Activated CD8-positive, alpha-beta memory T cell treated with anti-CD3 and anti-CD28 coated beads, Interleukin-2, amount 50 U/mL, for 24 hours (primary cell): Measurements from ENCODE around the gene ATP9A.
"Not testable (repeated sequence)": the region's sequence is repeated elsewhere in the genome, so short reads cannot be mapped to it uniquely, and the experiment has no call there.

Experiments used
- DNase-seq: peaks from one replicate; pipeline ENCODE4 v3.0.0-alpha.2; 2020; ENCODE audit errors: extremely low read depth

ATP9A gene

DNA sequence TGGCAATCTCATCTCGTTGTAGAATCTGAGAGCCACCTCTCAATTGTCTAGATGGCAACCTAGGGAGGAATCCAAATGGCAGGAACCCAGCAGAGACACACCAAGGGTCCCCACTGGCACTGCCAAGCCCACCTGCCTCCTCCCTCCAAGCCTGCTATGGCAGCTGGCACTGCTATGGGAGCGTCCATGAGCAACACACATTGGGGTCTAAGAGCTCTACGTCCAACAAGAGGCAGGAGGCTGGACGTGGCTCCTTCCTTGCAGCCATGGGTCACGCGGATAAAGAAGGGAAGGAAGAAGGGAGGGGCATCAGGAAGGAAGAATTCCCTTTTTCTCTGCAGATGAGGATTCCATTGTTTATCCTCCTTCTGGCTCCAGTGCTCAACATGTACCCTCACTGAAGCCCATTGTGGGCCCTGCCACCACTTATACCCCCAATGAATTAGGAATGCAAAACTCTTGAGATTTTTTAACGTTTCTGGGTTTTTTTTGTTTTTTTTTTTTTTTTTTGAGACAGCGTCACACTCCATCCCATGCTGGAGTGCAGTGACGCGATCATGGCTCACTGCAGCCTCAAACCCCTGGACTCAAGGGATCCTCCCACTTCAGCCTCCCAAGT is 17.3 kb downstream of the ATP9A start:
- DNase-seq, result no peak

DNA sequence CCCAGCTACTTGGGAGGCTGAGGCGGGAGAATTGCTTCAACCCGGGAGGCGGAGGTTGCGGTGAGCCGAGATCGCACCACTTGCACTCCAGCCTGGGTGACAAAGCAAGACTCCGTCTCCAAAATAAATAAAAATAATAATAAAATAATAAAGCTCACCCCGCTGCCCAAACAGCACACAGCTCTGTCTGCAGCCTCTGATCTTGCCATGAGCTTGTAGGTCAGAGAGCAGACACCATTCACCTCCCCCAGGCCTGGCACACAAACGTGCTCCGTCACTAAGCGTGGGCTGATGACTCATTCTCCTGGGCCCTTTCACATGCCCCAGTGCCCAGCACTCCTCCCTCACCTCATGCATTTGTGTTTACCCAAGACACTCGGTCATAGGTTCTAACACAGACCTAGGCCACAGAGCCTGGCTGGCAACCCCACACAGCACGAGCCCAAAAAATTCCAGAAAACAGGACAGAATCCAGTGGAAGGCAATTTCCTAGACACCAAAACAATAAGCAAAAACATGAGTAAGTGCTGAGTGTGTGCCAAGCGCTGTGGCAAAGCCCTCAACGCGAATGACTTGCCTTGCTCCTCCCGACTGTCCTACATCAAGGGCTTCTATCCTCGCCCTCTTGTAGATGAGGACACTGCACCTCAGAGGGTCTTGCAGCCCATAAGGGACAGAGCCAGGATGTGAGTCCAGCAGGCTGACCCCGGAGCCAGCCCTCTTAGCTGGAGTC is 18.0 kb downstream of the ATP9A start:
- DNase-seq, result no peak

DNA sequence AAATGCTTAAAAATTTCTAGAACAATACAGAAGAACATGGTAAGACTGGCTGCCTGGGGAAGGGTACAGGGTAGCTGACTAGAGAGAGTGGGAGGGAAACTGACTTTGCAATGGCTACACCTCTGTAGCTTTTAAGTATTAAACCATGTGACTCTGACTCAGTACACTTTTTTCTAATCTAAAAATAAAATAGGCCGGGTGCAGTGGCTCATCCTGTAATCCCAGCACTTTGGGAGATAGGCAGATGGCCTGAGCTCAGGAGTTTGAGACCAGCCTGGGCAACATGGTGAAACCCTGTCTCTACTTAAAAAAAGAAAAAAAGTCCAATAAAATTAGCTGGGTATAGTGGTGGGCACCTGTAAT is 18.5 kb downstream of the ATP9A start:
- DNase-seq, result no peak

DNA sequence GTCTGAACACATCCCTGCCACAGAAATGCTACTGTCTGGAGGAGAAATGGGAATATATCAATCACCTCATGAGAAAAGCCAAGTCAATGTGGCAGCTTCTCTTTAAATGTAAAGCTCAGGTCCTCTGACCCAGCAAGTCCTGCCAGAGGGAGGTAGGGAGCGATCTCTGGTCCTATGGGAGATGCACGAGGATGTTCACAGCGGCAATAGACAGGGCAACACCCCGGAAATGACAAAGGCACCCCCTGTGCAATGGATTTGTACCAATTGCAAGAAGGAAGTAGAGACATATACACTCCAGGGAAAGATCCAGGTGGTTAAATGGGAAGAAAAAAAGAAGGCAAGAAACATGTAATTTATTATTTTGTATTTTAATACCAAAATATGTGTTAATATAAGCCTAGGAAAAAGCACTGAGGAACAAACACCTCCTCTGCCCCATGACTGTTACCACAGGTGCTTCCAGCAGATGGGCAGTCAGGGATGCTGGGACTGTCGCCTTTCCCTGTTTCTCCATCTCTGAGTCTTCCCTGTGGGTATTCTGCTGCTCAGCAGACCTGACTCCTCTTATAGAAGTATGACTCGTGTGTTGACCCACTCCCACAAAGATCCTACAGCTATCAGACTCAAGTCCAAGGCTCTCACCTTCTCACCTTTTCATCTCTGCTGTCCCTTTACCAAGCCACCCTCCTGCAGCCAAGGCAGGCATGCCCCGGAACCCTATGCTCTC is 20.8 kb downstream of the ATP9A start:
- no peak for DNase-seq

DNA sequence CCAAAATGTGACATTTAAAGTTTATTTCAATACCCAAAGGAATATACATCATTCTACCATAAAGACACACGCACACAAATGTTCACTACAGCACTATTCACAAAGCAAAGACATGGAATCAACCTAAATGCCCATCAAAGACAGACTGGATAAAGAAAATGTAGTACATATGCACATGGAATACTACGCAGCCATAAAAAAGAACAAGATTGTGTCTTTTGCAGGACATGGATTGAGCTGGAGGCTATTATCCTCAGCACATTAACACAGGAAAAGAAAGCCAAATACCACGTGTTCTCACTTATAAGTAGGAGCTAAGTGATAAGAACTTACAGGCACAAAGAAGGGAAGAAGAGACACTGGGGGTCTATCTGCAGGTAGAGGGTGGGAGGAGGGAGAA is 22.4 kb downstream of the ATP9A start:
- DNase-seq, result no peak

DNA sequence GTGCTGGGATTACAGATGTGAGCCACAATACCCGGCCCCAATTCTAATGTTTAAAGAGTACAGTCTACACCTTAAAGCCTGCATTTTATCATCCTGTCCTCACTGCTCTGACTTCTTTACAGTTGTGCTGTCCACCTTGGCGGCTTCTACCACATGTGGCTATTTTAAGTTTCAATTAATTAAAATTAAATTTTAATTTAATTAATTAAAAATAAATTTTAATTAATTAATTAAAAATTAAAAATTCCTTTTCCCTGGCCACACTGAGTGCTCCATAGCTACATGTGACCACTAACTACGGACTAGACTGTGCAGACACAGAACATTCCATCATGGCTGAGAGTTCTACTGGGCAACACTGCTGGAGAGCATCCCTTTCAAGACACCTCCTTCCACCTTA is 27.4 kb downstream of the ATP9A start:
- no peak for DNase-seq

DNA sequence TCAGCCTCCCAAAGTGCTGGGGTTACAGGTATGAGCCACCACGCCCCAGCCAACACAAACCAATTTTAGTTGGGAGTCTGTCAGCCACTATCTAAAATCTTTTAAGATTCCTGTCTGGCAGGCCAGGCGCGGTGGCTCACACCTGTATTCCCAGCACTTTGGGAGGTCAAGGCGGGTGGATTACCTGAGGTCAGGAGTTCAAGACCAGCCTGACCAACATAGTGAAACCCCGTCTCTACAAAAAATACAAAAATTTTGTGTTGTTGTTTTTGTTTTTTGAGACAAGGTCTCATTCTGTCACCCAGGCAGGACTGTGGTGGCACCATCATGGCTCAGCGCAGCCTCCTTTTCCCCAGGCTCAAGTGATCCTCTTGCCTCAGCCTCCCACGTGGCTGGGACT is 27.9 kb downstream of the ATP9A start:
- DNase-seq, result not testable (repeated sequence)

DNA sequence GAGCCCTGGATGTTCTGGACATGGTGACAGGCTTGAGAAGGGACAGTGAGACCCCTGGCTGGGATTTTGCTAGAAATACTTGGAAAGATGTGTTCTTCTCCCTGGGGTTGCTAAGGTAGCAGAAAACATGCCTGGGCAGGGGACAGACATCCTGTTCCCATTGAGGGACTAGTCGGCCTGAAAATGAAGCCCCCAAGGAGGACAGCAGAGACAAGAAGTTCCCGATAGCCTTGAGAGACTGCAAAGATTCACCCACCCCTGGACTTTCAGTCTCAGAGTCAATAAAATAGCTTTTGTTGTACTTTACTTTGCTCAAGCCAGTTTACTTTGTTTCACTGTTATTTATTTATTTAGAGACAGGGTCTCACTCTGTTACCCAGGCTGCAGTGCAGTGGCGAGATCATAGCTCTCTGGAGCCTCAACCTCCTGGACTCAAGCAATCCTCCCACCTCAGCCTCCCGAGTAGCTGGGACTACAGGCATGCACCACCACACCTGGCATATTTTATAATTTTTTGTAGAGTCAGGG is 28.4 kb downstream of the ATP9A start:
- DNase-seq, result no peak

DNA sequence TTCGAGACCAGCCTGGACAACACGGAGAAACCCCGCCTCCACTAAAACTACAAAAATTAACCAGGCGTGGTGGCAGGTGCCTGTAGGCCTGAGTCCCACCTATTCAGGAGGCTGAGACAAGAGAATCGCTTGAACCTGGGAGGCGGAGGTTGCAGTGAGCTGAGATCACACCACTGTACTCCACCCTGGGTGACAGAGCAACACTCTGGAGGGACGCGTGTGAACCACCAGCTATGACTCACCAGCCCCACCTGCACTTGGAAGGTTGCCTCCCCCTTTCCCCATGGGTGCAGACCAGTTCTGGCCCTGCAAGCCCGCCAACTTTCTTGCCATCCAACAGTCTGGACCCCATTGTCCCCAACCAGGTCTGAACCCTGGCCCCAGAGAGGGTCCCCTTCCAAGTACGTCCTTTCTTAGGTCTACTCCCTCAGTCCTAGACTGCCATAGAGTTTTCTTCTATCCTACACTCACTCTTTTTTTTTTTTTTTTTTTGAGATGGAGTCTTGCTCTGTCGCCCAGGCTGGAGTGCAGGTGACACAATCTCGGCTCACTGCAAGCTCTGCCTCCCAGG is 29.2 kb downstream of the ATP9A start:
- no peak for DNase-seq

DNA sequence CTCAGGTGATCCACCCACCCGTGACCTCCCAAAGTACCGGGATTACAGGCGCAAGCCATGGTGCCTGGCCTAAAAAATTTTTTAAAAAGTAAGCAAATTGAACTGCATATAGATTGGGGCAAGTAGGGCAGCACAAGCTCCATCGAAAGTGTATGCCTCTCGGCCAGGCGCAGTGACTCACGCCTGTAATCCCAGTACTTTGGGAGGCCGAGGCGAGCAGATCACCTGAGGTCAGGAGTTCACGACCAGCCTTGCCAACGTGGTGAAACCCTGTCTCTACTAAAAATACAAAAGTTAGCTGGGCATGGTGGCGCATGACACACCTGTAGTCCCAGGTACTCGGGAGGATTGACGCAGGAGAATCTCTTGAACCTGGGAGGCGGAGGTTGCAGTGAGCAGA is 29.9 kb downstream of the ATP9A start:
- DNase-seq, result not testable (repeated sequence)

DNA sequence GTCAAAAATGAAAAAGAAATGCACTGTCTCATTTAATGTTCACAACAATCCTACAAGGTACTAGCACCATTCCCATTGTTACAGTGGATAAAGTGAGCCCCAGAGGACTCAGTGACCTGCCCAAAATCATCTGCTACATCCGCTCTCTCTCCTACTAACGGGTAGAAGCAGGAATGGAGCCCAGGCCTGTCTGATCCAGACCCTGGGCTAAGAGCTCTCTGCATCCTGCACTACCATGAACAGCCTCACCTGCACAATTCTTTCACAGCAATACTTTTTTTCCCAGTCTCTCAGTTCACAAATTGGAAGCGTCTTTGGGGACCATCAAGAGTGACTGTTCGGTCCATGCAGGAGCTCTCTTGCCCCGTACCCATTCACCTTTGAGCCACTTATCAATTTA is 31.2 kb downstream of the ATP9A start:
- no peak for DNase-seq

DNA sequence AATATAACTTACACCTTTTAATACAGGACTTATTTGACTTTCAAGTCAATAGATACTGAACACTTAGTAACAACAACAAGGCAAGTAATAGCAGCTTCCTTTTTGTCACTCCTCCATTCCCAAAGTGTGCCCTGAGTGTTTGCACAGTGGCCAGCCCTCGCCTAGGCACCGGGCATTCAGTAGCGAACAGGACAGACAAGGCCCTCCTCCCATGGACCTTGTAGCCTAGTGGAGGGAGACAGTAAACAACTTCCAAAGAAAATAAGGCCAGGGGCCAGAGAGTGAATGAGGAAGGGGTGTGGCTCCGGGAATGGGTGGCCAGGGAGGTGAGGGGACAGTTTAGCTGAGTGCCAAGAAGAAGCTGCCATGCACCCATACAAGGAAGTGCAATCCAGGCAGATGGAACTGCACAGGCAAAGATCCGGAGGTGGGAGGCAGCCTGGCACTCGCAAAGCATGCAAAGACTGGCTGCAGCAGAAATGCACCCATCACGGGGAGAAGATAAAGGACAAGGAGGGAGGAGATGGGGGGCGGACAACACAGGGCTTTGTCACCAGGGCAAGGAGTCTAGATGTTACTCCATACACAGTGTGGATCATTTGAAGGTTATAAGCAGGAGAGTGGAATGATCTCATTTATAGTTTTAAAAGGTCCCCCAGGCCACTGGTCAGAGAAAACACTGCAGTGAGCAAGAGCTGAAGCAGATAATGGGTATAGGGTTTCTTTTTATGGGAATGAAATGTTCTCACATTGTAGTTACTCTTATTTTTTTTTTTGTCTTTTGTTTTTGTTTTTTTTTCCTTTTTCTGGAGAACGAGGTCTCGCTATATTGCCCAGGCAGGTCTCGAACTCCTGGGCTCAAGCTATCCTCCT is 32.2 kb downstream of the ATP9A start:
- DNase-seq, result no peak

DNA sequence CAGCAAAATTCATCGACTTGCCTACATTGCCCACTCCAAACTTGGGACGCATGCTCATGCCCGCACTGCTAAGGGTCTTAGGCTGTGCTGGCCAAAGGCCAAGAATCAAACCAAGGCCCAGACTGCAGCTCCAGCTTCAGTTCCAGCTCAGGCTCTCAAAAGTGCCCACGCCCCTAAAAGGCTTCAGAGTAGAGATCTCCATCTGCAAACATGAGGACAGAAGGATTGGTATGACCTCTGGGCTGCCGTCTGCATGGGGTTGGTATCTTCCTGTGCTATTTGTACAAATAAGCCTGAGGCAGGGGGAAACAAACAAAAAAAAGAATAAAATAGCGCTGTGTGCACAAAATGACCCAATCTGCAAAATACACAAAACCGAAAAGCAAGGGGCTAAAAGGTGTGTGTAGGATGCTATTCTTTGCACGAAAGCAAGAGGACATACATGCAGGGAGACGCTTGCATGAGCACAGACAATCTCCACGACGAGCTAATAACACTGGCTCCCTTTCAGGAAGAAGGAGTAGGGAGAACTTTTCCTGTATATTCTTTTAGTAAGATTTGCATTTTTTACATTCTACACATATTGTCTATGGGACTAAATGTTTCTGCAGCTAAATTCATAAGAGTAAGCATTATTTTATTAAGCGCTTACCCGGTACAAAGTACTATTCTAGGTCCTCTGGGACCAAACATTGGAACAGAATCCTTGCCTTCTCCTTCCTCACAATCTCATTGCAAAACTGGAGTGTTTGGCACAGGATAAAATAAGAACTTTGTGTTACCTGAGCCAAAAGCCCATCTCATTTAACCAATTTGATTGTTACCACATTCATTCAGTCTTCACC is 33.1 kb downstream of the ATP9A start:
- no peak for DNase-seq

DNA sequence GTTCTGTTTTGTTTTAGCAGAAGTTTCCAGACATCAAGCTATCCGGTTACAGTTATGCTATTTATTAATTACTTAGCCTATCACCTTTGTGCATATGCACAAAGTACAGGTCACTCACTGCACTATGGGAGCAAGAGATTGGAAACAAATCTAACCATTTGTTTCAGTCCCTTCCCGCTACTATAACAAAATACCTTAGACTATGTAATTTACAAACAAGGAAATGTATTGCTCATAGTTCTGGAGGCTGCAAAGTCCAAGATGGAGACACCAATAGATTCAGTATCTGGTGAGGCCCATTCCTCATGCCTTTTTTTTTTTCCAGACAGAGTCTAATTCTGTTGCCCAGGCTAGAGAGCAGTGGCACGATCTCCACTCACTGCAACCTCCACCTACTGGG is 35.1 kb downstream of the ATP9A start:
- DNase-seq, result no peak

DNA sequence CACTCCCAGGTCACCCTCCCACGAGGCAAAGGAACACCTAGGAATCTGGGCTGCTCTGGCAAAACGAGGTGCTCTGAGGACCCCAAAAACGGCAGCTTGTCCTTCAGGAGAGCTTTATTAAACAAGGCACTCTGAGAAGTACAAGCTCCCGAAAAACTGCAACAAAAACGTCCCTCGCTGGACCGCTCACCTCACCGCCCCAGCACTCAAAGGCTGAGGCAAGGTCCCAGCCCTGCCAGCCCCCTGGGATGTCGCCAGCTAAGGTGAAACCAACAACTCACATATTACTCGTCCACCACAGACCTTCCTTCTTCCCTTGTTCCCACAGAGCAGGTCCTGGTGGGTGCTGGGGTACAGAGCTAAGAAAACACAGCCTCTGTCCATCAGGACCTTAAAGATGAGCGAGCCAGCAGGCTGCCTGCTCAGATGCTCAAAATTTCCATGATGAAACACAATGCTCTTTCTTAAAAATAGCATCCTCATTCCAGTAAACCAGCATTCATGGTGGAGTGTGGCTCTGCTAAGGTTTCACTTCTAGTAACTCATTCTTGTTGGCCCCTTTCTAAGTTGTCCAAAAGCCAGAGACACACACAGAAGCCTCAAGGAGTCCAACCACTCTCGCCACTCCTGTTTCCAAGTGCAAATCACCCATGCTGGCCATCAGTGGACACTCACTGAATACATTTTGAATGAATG is 35.9 kb downstream of the ATP9A start:
- DNase-seq, result no peak

DNA sequence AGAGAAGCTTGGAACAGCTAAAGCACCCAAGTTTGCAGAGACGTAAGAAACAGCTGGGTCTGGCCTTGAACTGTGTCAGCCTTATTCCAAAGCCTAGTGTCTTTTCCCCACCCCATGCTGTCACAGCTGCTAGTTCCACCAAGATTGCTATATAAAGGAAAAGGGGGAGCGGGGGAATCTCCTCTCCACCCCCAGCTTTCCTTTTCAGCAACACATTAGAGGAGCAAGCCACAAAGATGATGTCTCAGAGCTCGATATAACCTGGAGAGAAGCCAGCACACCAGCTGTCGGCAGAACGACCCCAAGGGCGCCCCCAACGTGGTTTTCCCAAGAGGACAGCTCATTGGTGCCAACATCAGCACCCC is 36.5 kb downstream of the ATP9A start:
- no peak for DNase-seq

DNA sequence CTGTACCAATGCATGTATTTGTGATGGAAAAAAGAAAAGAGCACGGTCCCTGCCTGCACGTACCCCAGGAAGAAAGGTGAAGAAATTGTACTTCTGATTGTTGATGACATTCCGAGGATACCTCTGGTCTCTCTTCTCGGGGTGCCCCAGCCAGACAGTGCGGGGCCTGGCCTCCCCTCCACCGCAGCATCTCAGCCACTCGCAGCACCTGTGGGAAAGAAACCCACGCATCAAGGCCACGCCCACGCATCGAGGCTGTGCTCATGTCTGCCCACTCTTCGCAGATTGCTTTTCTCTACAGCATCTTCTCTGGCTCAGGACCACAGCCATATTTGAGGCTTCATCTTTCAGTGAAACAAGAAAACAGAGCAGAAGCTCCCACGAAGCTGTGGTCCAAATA is 38.4 kb downstream of the ATP9A start:
- no peak for DNase-seq

DNA sequence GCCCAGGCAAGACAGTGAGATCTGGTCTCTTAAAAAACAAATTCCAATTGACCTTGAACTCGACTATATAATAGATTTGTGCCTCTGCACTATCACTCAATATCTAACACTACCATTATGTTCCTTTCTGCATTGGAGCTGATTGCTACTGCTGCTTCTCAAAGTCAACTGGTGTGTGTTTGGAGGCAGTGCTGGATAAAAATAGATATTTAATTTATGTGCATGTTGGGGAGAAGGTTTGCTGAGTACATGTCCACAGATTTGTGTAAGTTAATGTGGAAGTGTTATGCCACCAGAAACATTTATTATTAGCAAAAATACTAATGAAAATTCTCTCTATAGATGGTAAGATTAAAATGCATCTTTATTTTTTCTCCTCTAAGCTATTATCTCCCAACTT is 39.5 kb downstream of the ATP9A start:
- no peak for DNase-seq

DNA sequence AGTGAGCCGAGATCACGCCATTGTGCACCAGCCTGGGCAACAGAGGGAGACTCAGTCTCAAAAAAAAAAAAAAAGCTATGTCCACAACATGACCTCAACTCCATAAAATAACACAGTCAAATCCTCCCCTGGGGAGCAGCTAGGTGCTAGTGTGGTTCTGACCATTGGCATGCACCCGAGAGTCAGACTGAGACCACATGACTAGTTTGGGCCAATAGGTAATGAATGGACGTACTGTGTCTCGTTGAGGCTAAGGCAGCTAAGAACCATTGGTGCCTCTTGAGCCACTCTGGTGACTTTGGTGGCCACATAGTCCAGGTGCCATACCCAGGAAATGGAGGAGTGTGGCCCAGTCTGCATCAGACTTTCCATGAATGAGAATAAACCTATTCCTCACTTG is 40.3 kb downstream of the ATP9A start:
- DNase-seq, result no peak

DNA sequence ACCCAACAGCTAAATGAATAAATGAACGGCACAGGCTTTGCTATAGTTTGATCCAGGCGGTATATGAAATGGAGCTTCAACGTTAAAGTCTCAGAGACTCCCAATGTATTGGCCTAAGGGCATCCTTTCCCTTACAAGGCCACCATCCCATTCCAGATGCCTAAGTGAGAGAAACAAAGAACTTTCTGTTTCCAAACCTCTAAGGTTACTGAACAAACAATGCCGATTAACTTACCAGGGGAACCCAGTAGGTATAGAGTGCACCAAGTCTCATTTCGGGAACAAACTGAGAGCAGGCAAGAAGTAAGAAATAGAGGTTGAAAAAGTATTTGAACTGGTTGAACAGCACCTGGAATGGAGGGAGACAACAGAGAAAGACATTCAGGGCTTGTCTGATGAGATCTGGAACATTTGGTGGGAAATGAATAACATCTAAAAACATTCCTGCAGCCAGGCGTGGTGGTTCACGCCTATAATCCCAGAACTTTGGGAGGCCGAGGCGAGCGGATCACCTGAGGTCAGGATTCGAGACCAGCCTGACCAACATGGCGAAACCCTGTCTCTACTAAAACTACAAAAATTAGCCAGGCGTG is 42.5 kb downstream of the ATP9A start:
- DNase-seq, result no peak
